ENCODE results near the gene SLC26A1. TPM values are rescaled to one million over a fixed set of nuclear protein-coding genes. Genes with fewer than 3 reads are reported as not detected.
"Not testable (repeated sequence)": the region's sequence is repeated elsewhere in the genome, so short reads cannot be mapped to it uniquely, and the experiment has no call there.

Gene SLC26A1
- total RNA-seq, 1 experiment from 2014 or later = 6.2 TPM

GRCh38 chr4:955161-955921 is 37.9 kb downstream of the SLC26A1 start:
- no peak for DNase-seq (ENCODE audit: low spot score)

GRCh38 chr4:954211-955020 is 38.8 kb downstream of the SLC26A1 start:
- DNase-seq (ENCODE audit: low spot score) = no peak

- no peak for DNase-seq (ENCODE audit: low spot score)
Measured at GRCh38 chr4:953574-953915, 39.7 kb downstream of the SLC26A1 start.

- DNase-seq (ENCODE audit: low spot score) = no peak
Measured at GRCh38 chr4:952881-953573, 40.2 kb downstream of the SLC26A1 start.

DNA sequence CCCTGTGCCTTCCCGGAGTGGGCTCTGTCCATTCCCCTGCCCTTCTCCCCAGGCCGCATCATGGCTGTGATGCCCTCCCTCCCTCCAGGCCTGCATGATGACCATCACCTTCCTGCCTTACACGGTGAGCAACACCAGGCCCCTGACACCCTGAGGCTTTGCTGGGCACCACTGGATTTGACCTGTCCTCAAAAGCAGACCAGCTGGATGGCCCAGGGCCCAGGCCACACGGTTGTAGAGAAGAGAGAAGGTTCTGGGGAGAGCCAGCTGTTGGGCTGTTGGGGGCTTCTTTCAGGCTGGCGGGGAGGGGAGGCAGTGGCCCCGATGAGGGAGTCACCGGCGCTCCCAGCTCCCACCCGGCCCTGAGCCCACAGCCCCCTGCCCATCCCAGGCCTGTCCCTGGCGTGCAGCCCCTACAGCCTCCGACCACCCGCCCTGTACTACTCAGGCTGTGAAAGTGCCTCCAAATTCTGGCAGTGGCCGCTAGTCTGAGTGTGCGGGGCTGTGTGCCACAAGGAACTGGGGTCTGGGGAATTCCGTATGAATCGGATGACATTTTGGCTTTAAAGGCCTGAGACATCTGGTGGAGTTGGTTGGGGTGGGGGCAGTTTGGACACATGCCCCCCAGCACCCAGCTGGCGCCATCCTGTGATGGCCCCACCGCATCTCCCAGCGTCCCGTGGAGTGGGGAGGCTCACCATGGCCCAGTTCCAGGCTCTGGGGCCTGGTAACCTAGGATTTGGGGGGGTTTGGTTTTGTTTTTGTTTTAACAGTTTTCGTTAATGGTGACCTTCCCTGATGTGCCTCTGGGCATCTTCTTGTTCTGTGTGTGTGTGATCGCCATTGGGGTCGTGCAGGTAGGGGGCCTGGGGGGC is 41.4 kb downstream of the SLC26A1 start:
- no peak for DNase-seq (ENCODE audit: low spot score)

- no peak for DNase-seq (ENCODE audit: low spot score)
Measured at GRCh38 chr4:951186-951585, 42.0 kb downstream of the SLC26A1 start.

DNA sequence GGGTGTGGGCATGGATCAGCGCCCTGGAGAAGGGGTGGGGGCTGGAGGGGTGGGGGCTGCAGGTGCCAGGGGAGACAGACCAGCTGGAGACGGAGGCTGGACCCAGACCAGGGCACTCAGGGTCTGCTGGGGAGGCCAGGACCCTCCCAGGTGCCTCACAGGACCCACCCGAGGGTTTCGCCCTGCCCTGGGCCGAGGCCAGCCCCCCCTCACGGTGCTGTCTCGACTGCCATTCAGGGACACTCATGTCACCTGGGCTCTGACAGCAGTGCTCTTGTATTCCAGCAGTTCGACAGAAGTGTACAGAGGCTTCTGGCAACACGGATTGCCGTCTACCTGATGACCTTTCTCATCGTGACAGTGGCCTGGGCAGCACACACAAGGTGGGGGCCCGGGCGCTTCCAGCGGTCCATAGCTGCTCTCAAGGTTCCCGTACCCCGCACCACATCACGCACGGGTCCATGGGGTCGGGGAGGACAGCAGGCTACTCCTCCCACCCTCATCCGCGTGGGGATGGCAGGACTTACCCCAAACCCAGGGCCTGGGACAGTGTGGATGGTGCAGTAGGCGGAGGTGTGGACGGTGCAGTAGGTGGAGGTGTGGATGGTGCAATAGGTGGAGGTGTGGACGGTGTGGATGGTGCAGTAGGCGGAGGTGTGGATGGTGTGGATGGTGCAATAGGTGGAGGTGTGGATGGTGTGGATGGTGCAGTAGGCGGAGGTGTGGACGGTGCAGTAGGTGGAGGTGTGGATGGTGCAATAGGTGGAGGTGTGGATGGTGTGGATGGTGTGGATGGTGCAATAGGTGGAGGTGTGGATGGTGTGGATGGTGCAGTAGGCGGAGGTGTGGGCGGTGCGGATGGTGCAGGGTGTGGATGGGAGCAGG is 42.8 kb downstream of the SLC26A1 start:
- DNase-seq (ENCODE audit: low spot score) = no peak

DNA sequence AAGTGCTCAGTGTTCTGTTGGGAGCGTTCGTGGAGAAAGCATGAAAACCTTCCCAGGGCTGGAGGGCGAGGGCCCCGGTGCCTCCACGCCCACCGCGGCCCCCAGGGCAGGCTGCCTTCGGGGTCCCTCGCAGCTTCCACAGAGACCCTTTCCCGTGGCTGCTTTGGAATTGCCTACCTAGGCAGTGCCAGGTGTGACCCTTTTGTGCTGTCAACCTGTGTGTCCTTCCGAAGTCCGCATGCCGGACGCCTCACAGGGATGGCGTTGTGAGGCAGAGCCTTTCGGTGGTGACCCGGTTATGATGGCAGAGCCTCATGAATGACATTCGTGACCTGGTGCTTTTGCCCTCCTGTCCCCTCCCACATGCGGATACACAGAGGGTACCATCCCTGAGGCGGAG is 43.5 kb downstream of the SLC26A1 start:
- DNase-seq (ENCODE audit: low spot score) = no peak

- no peak for DNase-seq (ENCODE audit: low spot score)
Measured at GRCh38 chr4:948936-949300, 44.3 kb downstream of the SLC26A1 start.

- no peak for DNase-seq (ENCODE audit: low spot score)
Measured at GRCh38 chr4:948101-948935, 44.9 kb downstream of the SLC26A1 start.

DNA sequence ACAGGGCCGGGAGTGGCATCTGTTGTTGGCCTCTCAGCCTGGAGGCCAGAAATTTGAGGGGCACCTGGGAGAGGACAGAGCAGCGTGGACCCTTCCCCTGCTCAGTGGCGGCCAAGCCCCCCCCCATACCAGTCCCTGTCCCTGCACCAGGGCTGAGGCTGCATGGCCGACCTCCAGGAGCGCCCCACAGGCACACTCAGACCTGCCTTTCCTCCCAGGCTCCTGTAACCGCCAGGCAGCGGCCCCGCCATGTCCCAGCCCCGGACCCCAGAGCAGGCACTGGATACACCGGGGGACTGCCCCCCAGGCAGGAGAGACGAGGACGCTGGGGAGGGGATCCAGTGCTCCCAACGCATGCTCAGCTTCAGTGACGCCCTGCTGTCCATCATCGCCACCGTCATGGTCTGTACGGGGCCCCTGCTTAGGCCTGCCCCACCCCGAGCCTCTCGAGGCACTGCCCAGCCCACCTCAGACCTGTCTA is 45.7 kb downstream of the SLC26A1 start:
- DNase-seq (ENCODE audit: low spot score) = no peak

- DNase-seq (ENCODE audit: low spot score) = no peak
Measured at GRCh38 chr4:946517-947471, 46.4 kb downstream of the SLC26A1 start.

DNA sequence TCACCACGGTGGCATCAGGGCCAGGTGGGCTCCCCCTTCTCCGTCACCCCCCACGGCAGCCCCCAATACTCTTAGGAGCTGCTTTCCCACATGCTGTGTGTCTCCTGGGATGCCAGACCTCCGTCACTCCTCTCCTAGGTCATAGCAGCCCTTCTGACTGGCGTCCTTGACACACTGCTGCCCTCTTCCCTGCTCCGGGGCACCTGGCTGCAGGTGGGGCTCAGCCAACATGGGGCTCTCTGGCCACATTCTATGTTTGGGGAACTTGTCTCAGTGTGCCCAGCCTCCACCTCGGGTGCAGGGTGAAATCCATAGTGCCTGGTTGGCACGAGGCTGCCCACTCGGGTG is 47.1 kb downstream of the SLC26A1 start:
- DNase-seq (ENCODE audit: low spot score) = no peak

DNA sequence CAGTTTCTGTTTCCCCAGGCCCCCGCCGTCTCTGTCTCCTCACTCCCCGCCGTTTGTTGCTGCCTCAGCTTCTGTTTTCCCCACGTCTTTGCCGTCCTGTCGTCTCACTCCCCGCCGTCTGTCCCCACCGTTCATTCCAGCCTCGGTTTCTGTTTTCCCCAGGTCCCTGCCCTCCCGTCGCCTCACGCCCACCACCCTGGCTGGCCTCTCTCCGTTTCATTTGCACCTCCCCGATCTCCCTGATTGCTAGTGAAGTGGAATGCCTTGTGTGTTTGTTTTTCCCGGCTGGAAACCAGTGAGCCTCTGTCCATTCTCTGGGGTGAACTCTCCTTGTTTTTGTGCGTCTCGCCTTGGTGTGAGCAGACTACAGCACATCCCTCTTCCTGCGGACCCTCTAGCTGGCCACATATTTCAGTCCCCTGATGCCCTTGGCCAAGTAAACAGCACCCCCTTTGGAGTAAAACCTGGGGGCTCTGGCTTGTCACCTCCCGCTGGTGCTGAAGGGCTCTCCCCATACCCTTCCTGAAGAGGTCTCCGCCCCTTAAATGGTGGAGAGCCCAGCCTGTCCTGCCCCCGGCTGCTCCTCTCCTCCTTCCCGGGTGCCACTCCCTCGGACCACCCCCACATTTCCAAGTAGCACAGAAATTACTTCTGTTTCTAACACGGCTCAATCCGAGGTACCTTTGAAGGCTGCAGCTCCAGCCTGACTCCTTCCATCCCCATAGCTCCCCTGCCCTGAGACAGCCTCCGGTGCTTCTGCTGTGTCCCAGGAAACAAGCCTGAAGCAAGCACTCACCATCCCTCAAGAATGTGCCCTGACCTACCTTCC is 47.7 kb downstream of the SLC26A1 start:
- DNase-seq (ENCODE audit: low spot score) = no peak

- DNase-seq (ENCODE audit: low spot score) = not testable (repeated sequence)
Measured at GRCh38 chr4:939508-939907, 53.7 kb downstream of the SLC26A1 start.

Measured in HT-29 (cell line).